Middle frontal gyrus (tissue), 1 donor: Measurements from ENCODE around the gene PSMG4.

Source experiments
- DNase-seq: peaks from one replicate; pipeline ENCODE4 v3.0.0-alpha.2; 2015; ENCODE audit warnings: low spot score; ENCODE audit errors: extremely low spot score

Gene PSMG4

DNA sequence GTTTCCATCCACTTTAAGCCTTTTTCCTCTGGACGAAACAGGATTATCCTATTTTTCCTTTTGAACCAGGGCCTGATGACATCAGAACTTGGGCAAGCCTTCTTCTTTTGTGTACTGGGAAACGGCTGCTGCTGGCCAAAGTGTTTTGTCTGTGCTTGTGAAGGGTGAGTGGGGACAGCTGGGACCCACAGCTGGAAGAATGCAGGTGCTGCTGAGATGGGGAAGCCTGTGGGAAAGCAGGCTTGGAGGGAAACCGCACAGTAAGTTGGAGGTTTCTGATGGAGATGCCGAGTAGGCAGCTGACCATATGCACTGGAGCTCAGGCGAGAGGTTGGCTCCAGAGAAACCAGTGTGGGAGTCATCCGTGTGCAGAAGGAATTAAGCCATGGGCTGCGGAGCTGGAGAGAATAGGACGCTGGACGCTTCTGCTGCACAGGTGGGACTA, 8.5 kb upstream of the PSMG4 start:
- DNase-seq, result no peak

DNA sequence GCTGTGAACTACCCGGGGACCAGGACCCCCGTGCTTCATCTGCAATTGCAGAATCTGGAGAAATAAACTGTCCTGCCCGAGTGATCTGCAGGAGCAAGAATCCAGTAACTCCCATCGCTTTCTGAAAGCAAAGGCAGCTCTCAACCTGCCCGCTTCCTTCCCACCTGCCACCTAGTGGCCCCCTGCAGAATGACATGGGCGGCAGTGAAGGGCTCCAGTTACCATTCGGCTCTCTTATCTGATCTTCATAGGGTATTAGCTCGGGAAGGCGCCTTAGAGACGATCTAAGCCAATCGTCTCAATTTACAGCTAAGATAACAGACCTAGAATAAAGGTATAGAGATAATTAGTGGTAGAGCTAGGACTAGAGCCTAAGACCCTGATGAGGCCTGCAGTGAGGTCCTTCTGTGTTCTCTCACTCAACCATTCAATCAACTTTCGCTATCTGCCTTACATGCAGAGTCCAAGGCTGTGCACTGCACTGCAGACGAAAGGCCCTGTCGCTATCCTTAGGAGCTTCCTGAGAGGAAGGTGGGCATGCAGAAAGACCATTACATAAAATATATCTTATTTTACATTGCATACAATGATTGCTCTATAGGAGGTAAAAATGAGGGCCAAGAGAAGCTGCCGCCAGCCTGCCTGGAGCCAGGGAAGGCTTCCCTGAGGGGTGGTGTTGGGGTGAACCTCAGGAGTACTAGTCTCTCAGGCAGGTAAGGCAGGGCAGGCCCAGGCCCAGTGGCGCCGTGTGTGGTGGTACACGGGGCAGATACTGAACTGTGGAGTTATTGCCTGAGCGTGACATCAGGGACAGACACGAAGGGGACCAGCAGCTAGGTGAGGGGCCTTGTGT, 7.1 kb upstream of the PSMG4 start:
- peak; percentile 86 for DNase-seq

DNA sequence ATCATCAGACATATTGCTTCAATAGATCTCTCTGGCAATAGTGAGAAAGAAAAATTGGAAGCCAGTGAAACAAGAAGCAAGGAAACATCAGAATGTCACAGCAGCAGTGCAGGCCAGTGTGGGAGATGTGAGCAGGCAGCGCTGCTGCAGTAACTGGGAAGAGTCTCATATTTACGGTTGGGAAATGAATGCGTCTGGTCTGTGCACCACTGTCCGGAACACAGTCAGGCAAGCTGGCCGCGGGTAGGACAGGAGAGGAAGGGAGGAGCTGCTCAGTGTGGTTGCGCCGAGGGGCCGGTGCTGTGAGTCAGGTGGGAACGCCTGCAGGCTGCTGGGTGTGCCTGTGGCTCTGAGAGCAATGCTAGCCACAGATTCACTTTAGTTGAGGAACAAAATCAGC, 6.4 kb upstream of the PSMG4 start:
- DNase-seq, result no peak

DNA sequence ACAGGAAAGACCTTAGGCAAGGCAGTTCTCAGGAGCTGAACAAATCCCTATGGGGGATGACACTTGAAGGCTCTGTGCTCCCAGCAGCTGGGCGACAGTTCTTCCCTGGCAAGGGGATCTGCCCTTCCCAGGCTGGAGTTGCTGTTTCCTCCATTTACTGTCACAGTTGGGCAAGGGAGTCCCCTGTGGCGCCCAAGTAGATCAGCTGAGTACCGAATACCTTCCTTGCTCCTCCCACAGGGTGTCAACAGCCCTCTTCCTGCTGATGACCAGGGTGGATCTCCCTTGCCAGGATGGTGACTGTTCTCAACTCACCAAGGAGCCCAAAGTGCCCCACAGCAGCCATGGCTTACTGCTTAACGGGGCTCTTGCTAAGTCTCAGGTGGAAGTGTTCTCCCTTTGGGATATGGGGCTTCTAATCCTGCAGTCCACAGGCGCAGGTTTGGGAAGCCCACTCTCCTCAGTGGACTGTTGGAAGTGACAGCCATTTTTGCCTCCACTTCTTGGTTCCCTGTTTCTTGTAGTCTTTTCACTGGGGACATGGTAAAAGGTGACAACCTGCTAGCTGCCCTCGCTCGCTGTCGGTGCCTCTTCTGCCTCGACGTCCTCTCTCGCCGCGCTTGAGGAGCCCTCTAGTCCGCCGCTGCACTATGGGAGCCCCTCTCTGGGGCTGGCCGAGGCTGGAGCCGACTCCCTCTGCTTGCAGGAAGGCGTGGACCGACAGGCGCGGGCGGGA, 5.7 kb upstream of the PSMG4 start:
- DNase-seq, result no peak

DNA sequence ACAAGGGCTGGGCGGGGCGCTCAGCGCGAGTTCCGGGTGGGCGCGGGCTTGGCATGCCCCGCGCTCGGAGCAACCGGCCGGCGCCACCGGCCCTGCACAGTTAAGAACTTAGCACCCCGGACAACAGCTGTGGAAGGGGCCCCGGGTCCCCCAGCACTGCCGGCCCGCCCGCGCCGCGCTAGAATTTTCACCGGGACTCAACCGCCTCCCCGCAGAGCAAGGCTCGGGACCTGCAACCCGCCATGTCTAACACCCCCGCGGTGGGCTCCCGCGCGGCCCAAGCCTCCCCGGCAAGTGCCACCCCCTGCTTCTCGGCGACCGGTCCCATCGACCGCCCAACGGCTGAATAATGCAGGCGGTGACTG, 5.2 kb upstream of the PSMG4 start:
- no peak for DNase-seq

DNA sequence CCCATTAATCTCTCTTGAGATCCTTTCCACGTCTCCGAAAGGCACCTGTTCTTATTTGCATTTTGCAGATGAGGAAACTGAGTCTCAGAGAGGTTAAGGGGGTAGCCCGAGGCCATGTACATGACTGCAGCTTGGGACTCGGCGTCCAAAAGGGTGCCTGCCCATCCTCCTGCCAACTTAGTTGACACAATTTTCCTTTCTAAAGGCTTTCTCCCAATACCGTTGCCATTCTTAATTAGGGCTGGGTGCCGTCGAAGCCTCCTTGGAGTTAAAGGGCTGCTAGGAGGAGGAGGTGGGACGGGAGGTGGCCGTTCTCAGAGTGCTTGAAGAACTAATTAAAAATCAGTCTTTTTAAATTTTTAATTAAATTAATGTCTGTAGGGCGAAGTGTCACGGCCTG, 546 bp upstream of the PSMG4 start:
- DNase-seq, result no peak

DNA sequence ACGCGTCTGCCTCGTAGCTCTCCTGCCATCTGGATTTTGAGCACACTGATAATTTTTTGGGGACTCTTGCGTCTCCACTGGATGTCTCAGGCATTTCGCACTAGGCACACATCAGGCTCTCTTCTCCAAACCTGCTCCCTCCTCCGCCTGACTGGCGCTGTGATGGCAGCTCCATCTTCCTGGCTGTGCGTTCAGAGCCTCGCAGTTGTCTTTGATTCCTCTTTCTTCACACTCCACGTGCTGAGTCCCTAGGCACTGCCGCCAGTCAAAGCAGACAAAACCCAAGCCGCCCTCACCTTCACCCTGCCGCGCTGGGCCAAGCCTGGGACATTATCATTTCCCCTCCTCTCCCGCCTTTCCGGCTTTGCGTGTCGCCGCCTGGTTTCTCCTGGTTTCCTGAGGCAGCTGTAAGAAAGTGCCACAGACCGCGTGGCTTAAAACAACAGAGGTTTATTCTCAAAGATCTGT, 778 bp downstream of the PSMG4 start:
- DNase-seq, result no peak

DNA sequence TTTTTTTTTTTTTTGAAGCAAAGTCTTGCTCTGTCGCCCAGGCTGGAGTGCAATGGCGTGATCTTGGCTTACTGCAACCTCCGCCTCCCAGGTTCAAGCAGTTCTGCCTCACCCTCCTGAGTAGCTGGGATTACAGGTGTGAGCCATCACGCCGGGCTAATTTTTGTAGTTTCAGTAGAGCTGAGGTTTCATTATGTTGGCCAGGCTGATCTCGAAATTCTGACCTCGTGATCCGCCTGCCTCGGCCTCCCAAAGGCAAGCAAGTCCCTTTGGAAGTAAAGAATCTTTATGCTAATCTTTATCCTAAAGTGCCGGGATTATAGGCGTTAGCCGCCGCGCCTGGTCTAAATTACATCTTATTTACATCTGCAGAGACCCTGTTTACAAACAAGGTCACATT, 1.5 kb downstream of the PSMG4 start:
- DNase-seq, result no peak

DNA sequence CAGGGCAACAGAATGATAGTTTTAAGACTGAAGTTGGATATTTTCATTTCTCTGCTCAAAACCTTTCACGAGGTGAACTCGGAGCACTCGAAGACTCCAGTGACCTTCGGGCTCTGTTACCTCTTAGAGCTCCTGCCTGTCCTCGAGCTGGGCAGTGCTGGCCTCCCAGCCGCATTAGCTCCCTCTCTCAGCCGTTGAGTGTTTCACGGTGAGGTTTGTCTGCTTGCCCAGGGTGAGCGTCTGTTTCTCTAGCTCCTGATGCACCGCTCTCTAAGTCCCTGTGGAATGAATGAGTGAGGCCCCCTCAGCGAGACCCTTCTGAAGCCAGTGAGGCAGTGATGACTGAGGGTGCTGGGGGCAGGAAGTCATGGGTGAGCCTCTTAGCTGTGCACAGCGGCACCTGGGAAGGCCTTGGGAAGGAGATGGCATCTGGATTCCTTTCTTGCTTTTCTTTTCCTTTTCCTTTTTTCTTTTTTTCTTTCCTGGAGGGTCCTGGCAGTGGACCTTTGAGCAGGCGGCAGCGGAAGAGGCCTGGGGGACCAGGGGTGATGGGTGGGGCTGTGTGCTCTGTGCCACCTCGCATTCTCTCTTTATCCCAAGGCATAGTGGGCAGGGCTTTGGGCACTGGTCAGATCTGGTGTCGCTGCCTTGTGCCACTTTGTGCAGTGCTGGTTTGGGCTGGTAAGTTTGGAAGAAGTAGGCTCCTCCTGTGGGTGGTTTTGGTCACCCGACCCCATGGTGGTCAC, 2.2 kb downstream of the PSMG4 start:
- no peak for DNase-seq

DNA sequence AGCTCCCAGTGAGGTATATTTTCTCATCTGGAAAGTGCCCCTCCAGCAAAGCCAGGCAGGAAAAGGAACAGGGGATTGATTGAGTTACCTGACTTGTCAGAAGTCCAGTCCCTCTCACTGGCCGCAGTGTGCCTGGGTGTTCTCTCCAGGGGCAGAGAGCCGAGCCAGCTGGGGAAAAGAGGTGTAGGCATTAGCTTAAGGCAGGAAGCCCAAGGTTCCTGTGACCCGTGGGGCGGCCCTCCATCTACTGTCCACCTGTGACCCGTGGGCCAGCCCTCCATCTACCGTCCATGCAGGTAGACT, 2.7 kb downstream of the PSMG4 start:
- no peak for DNase-seq

DNA sequence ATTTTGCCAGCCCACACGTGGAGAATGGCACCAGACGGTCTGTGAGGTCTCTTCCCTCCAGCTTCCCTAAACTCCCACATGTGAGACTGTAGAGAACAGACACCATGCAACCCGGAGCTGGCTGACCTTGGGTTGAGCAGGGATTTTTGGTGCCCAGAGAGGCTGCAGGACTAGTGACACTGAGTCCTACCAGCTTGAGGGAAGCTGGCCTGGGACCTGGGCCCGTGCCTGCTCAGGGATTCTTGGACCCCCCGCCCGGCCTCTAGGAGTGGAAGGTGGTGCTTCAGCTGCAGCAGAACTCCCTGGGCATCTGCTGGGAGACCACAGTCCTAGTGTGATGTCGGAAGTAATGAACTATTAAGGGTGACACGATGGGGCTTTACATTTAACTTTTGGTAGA, 3.2 kb downstream of the PSMG4 start:
- no peak for DNase-seq

DNA sequence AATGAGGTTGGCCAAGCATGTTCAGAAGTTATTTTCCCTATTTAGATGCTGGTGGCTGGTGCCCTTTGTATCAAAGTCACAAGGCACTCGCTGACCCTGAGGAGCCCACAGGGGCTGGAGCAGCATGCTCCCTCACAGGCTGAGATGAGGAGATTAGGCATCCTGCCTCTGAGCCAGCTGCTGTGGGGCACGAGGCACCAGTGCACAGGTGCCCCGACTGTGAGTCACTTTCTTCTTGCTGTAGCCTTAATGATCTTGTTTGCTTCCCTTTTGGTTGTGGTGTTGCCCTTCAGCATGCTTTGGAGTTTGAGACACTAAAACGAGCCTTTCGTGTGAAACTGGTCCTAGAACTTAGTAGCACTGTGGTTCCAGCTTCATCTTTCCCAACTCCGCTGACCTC, 4.3 kb downstream of the PSMG4 start:
- DNase-seq, result no peak

DNA sequence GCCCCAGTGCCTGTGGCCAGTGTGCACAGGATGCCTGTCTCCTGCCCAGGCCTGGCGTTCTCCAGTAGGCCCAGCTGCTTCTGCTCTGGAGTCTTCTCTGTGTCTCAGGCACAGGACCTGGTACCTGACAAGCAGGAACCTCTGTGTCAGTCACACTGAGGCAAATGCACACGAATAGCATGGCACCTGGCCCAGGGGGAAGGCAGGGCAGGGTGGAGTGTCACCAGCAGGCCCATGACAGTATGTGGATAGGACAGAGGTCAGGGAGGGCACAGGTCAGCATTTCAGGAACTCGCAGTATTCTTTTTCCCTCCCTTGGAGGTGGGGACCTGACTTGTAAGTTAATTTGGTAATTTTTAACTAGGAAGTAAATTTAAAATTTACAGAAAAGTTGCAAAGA, 5.6 kb downstream of the PSMG4 start:
- DNase-seq, result no peak

DNA sequence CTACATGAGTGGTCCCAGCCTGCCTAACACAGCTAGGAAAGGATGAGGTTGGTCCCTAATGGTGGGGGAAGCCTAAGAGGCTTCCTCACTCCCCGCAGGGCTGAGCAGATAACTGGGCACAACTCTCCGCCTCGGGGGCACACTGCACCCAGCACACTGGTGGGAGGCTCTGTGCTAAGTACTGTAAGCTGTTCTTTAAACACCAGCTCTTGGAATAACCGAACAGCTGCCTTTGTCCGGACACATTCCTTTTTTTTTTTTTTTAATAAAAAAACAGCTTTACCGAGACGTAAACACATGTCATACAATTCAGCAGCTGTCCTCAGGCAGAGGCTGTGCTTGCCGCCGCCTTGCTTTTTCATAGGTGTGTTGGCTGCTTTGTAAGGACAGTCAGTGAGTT, 6.9 kb downstream of the PSMG4 start:
- no peak for DNase-seq

DNA sequence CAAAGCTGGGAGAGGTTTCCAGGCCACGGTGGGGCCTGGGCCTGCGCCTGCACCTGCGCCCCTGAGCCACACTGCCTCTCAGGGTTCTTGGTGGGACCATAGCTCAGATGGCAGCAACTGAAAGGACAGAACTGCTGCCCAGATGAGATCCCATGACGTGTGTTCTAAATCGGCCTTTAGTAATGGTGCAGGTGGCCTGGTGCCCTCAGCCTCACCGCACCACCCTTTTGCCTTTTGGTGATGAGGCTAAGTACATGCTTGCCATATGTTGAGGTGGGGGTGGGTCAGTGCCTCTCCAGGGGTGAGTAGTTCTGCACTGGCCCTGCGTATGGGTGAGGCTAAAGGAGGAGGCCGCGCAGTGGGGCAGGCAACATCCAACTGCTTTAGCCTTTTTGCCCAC, 7.4 kb downstream of the PSMG4 start:
- DNase-seq, result no peak

DNA sequence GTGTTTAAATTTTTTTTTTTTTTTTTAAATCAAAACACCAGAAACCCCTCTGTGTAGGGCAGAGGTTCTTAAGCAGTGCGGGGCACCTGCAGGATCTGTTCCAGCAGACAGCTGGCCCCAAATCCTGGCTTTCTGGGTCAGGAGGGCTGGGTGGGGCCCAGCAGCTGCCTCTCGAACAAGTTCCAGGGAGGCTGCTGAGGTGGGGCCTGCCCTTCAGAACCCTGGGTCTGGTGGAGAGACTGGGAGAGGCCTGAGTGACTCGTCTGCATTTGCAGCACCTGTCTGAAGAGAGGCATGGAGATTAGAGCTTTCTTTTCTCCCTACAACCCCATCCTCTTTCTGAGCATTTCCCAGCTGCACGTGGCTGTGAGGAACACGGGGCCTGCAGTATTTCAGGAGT, 8.4 kb downstream of the PSMG4 start:
- no peak for DNase-seq

DNA sequence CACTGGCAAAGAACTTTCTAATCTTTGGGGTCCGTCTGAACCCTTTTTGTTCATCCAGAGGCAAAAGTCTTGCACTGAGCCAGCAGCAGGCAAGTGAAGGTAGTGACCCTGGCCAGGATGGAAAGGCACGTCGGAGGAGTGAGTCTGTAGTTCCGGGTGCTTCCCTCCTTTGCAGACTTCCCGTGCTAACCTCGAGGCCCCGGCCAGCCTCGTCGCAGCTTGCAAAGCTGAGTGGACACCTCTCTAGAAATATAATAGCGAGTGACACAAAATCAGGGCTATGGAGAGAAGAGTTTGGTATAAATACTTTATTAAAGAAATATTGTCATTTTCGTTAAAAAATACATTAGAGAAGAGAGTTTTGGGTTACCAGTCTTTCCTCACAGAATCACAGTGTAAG, 9.9 kb downstream of the PSMG4 start:
- DNase-seq, result no peak

DNA sequence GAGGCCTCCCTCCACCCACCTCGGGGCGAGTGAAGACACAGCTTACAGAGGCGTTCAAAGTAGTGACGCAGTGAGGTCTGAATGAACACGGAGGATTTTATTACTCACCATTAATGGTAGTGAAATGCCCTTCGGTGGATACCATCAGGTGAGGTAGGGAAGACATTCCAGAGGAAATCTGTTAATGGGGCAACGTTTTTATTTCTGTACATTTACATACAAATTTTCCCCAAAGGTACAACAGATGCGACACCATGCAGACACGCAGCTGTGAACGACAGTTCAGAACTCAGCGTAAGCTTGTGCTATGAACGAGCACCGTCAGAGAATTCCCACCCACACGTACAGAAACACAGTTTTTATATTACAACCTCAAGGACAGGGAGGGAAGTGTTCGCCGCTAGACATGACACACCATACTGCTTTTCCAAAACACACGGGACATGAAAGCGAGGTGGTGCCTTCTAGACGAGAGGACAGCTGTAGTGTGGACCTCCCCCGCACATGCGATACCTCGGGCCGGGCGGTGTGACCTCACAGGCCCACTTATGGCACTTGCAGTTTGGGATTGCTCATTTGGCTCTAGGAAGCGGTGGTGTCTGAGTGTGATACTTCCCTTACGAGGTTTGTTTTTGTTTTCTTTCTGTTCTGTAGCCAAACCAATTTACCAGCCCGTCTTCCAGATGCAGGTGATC, 10.7 kb downstream of the PSMG4 start:
- no peak for DNase-seq

DNA sequence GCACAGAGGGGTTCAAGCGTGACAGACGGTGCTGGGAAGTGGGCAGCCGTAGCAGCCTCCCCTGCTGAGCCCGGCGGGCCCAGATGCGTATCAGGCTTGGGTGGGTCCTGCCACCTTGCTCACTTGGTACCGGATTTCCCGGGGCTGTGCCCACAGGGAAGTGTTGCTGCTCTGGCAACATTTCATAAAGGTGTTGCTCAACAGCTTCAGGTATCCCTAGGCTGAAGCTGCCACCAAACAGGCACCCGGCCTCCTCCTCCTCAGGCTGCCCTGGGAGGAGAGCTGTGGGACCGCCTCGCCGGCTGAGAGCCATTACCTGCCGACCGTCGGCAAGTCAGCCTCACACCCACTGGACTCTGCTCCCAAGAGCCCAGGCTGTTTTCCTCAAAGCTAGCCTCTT, 11.5 kb downstream of the PSMG4 start:
- no peak for DNase-seq

DNA sequence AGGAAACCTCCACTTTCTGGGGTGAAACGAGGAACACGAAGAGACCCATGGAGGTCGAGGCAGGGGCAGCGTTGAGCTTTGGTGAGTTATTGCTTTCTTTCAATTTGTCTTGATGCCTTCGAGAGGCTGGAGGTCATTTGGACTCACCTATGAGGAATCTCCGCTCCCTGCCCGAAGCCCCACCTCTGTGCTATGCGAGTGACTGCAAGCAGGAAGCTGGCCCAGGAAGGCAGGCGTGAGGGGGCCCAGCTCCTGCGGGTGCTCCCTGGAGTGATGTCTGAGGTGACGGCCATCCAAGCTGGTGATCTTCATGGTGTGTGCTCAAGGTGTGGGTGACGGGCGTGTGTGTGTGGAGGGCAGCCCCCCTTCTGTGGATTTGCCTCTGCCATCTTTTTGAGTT, 13.0 kb downstream of the PSMG4 start:
- no peak for DNase-seq

DNA sequence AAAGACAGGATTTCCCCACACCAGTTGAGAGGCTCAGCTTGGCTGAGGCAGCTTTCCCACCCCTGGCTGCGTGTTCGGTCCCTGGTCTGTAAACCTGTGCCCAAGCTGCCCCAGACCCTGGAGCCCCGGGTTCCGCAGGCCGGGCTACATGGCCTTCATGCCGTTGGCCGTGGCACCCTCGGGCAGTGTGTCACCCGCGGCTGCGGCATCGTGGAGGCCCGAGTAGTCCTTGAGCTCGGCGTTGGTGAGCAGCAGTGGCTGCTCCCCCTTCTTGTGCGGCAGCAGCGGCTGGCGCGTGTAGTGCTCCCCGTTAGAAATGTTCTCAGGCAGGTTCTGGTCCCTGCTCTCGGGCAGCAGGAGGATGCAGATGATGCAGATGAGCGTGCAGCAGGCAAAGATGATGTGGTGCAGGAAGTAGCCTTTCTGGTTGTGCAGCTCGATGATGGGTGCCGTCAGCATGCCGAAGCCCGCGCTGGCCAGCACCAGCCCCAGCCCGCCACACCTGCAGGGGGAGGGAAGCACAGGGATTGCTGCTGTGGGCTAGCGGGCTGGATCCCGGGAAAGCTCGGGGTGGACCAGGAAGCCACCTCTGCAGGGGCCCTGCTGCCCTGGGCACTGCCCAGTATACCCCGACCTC, 14.3 kb downstream of the PSMG4 start:
- DNase-seq, result no peak
